ENCODE results near the gene CD160.
"Not testable (repeated sequence)": the region's sequence is repeated elsewhere in the genome, so short reads cannot be mapped to it uniquely, and the experiment has no call there.

Gene CD160

DNA sequence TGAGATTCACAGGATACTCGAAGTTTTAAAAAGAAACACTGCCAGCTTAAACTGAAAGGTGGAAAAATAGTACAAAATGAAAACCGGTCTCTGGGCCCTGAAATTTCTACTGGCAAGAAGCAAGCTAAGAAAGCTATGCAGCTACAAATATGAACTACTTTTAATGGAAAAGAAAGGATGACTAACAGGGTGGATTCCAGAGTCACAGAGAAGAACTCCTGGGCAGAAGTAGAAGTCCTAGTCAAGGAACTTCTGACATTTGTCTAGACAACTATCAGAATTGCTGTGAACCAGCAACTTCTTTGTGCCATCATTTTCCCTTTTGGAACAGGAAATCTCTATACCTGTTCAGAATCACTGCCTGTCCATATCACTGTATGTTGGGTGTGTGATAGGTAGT lies 38.1 kb downstream of the CD160 start:
- no peak overlapping the region for H3K27ac ChIP-seq
- TF ChIP-seq, protein P1, sequence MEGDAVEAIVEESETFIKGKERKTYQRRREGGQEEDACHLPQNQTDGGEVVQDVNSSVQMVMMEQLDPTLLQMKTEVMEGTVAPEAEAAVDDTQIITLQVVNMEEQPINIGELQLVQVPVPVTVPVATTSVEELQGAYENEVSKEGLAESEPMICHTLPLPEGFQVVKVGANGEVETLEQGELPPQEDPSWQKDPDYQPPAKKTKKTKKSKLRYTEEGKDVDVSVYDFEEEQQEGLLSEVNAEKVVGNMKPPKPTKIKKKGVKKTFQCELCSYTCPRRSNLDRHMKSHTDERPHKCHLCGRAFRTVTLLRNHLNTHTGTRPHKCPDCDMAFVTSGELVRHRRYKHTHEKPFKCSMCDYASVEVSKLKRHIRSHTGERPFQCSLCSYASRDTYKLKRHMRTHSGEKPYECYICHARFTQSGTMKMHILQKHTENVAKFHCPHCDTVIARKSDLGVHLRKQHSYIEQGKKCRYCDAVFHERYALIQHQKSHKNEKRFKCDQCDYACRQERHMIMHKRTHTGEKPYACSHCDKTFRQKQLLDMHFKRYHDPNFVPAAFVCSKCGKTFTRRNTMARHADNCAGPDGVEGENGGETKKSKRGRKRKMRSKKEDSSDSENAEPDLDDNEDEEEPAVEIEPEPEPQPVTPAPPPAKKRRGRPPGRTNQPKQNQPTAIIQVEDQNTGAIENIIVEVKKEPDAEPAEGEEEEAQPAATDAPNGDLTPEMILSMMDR (IDR thresholded peaks at IDR 0.05) = no peak
- no peak for TF ChIP-seq ZFX (IDR thresholded peaks at IDR 0.05; ENCODE audit: borderline replicate concordance)

DNA sequence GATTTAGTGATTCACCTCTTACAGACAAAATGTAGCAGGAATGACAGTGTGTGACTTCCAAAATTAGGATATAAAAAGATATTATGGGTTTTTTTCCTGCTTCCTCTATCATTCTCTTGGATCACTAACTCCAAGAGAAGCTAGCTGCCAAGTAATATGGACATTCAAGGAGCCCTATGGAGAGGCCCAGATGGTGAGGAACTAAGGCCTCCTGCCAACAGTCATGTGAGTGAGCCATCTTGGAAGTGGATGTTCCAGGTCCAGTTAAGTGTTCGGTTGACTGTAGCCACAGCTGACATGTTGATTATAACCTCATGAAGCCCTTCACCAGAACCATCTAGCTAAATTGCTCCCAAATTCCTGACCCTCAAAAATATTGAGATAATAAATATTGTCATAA lies 38.8 kb downstream of the CD160 start:
- no peak overlapping the region for H3K27ac ChIP-seq
- no peak for TF ChIP-seq ZFX (IDR thresholded peaks at IDR 0.05; ENCODE audit: borderline replicate concordance)
- TF ChIP-seq, protein P1 (IDR thresholded peaks at IDR 0.05) = no peak

DNA sequence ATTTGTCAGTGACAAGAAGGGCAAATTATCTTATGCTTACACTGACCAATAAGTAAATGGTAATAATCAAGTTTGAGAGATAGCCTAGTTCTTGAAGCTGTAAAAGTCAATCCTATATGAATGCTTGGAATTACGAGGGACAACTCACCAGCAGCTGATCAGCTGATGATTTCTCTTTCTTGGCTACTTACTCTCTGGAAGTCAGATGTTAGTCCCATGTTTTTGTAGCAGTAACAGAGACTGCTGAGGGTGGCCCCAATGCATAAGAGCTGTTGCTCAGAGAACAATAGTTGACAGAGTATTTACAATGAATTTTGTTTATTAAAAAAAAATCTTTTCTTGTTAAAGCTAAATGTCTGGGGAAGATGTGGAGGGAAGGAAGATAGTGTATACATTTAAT lies 39.3 kb downstream of the CD160 start:
- no peak overlapping the region for H3K27ac ChIP-seq
- TF ChIP-seq, protein P1 (IDR thresholded peaks at IDR 0.05) = no peak
- no peak for TF ChIP-seq ZFX (IDR thresholded peaks at IDR 0.05; ENCODE audit: borderline replicate concordance)

DNA sequence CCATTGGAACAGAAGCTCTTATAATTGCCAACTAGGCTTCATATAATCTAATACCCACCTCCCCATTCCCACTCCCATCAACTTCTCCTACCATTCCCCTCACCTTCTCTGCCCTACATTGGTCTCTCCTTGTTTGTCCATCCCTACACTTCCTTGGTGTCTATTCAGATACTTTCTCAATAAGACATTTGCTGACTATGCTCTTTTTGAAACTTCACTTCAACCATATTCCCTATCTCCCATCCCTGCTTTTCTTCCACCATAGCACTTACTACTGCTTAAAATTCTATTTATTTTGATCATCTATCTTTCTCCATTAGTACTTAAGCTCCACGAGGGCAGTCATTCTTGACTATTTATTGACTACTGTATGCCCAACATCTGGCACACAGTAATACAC lies 40.4 kb downstream of the CD160 start:
- H3K27ac ChIP-seq = no peak overlapping the region
- no peak for TF ChIP-seq ZFX (IDR thresholded peaks at IDR 0.05; ENCODE audit: borderline replicate concordance)
- TF ChIP-seq, protein P1 (IDR thresholded peaks at IDR 0.05) = no peak

DNA sequence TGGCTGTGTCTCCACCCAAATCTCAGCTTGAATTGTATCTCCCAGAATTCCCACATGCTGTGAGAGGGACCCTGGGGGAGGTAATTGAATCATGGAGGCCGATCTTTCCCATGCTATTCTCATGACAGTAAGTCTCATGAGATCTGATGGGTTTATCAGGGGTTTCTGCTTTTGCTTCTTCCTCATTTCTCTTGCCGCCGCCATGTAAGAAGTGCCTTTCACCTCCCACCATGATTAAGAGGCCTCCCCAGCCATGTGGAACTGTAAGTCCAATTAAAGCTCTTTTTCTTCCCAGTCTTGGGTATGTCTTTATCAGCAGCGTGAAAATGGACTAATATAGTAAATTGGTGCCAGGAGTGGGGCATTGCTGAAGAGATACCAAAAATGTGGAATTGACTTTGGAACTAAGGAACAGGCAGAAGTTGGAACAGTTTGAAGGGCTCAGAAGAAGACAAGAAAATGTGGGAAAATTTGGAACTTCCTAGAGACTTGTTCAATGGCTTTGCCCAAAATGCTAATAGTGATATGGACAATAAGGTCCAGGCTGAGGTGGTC lies 41.2 kb downstream of the CD160 start:
- H3K27ac ChIP-seq = not testable (repeated sequence)

DNA sequence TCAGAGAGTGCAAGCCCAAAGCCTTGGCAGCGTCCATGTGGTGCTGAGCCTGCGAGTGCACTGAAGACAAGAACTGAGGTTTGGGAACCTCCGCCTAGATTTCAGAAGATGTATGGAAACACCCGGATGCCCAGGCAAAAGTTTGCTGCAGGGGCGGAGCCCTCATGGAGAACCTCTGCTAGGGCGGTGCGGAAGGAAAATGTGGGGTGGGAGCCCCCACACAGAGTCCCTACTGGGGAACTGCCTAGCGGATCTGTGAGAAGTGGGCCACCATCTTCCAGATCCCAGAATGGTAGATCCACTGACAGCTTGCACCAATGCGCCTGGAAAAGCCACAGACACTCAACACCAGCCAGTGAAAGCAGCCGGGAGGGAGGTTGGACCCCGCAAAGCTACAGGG lies 42.2 kb downstream of the CD160 start:
- H3K27ac ChIP-seq = not testable (repeated sequence)

DNA sequence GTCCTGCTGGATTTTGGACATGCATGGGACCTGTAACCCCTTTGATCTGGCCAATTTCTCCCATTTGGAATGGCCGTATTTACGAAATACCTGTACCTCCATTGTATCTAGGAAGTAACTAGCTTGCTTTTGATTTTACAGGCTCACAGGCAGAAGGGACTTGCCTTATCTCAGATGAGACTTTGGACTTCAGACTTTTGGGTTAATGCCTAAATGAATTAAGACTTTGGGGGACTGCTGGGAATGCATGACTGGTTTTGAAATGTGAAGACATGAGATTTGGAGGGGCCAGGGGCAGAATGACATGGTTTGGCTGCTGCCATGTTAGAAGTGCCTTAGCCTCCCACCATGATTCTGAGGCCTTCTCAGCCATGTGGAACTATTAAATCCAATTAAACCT lies 42.7 kb downstream of the CD160 start:
- H3K27ac ChIP-seq = not testable (repeated sequence)

DNA sequence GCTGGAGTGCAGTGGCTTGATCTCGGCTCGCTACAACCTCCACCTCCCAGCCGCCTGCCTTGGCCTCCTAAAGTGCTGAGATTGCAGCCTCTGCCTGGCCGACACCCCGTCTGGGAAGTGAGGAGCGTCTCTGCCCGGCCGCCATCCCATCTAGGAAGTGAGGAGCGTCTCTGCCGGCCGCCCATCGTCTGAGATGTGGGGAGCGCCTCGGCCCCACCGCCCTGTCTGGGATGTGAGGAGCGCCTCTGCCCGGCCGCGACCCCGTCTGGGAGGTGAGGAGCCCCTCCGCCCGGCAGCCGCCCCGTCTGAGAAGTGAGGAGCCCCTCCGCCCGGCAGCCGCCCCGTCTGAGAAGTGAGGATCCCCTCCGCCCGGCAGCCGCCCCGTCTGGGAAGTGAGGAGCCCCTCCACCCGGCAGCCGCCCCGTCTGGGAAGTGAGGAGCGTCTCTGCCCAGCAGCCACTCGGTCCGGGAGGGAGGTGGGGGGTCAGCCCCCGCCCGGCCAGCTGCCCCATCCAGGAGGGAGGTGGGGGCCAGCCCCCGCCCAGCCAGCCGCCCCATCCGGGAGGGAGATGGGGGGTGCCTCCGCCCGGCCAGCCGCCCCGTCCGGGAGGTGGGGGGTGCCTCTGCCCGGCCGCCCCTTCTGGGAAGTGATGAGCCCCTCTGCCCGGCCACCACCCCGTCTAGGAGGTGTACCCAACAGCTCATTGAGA lies 45.1 kb downstream of the CD160 start:
- H3K27ac ChIP-seq = peak overlapping the region; percentile 64

DNA sequence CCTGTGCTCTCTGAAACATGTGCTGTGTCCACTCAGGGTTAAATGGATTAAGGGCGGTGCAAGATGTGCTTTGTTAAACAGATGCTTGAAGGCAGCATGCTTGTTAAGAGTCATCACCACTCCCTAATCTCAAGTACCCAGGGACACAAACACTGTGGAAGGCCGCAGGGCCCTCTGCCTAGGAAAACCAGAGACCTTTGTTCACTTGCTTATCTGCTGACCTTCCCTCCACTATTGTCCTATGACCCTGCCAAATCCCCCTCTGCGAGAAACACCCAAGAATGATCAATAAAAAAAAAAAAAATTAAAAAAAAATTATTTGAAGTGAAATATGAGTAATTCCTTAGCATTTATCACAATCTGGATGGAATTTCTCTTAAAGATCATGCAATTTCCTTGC lies 45.8 kb downstream of the CD160 start:
- H3K27ac ChIP-seq = peak overlapping the region; percentile 64

DNA sequence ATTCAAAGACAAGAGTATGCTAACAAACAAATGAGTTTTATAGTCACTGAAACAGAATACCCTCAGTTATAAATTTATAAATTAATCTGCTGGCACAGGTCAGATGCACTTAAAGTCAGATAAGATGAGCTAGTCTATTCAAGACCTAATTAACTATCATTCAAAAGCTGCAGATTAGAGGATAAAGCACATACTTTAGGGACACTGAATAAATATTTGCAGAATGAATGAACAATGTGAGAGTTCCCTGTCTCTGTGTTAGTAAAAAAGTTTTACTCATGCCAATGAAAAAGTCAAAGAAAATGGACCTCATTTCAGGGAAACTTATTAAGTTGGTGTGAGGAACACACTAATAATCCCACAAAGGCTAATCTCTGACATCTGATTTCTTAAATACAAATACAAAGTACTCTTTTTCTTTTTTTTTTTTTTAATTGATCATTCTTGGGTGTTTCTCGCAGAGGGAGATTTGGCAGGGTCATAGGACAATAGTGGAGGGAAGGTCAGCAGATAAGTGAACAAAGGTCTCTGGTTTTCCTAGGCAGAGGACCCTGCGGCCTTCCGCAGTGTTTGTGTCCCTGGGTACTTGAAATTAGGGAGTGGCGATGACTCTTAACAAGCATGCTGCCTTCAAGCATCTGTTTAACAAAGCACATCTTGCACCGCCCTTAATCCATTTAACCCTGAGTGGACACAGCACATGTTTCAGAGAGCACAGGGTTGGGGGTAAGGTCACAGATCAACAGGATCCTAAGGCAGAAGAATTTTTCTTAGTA lies 46.5 kb downstream of the CD160 start:
- H3K27ac ChIP-seq = peak overlapping the region; percentile 64

DNA sequence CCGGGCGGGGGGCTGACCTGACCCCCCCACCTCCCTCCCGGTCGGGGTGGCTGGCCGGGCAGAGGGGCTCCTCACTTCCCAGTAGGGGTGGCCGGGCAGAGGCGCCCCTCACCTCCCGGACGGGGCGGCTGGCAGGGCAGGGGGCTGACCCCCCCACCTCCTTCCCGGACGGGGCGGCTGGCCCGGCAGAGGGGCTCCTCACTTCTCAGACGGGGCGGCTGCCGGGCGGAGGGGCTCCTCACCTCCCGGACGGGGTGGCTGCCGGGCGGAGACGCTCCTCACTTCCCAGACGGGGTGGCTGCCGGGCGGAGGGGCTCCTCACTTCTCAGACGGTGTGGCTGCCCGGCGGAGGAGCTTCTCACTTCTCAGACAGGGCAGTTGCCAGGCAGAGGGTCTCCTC lies 47.6 kb downstream of the CD160 start:
- H3K27ac ChIP-seq = not testable (repeated sequence)

DNA sequence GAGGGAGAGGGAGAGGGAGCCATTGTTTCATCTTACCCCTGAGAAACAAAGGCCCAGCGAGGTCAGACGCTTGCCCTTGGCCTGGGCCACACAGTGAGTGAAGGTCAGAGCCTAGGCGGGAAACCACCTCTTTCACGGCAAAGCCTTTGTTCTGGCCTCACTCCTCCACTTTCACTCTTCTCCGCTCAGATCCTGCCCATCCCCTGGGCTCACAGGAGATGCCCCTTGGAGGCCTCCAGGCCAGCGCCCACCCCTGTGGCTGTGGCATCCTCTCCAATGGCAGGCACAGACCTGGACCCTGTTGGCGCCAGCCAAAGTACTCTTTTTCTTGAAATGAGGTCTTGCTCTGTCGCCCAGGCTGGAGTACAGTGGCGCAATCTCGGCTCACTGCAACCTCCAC lies 48.7 kb downstream of the CD160 start:
- H3K27ac ChIP-seq = peak overlapping the region; percentile 25; the same call in 1 of the 2 replicates

Measured in 22Rv1 (cell line).